OCI-LY7 (cell line): ENCODE results near the gene RAB3IP.

Source experiments
- CTCF ChIP-seq: fragments of 200-600 bp; sonication (generic); conservative IDR thresholded peaks from 2 replicates; pipeline ENCODE4 v1.5.1; 2014; ENCODE audit warnings: mild to moderate bottlenecking, antibody characterized with exemption, low read length, moderate library complexity, mixed read lengths
- EZH2phosphoT487 ChIP-seq: fragments of 200-600 bp; sonication (generic); IDR thresholded peaks from 2 replicates; pipeline ENCODE4 v1.6.1; 2018; ENCODE audit warnings: low read depth, borderline replicate concordance, mild to moderate bottlenecking, mixed run types, antibody characterized with exemption, low read length, moderate library complexity, mixed read lengths

- TF ChIP-seq CTCF, result no peak
- TF ChIP-seq EZH2phosphoT487, result no peak
Observed at GRCh38 chr12:69751476-69751875, 12.8 kb downstream of the RAB3IP start.
